IMR-90 (cell line): ENCODE measurements around the gene YAE1. TPM values are rescaled to one million over a fixed set of nuclear protein-coding genes. Genes with fewer than 3 reads are reported as not detected.

Experiments
- ATAC-seq: fragments of 200-7000 bp; cut with Tn5 transposase; 2 replicates; pipeline ENCODE4 v1.9.1; 2020; ENCODE audit warnings: low read depth, mild to moderate bottlenecking, moderate library complexity
- BruUV-seq: library from RNA; stranded (reverse); fragments of 400-500 nt; replicated peaks from 2 replicates; lab custom pipeline; 2021; lab: Mats Ljungman, UMichigan
- CTCF ChIA-PET: fragments of 300-600 bp; formaldehyde crosslinking; extraction: SDS; loops from one replicate; lab custom pipeline; 2021; ENCODE audit warnings: antibody characterized with exemption; lab: Yijun Ruan, JAX
- POLR2A ChIA-PET: fragments of 300-600 bp; sonication (Branson Sonifier 250); formaldehyde crosslinking; loops from one replicate; lab custom pipeline; 2022; ENCODE audit warnings: antibody characterized with exemption; ENCODE audit not compliant: unreplicated experiment; lab: Charles Lee
- DNase-seq: peaks from one replicate; pipeline ENCODE4 v3.0.0; 2013
- H2AFZ ChIP-seq: replicated peaks from 2 replicates; pipeline ENCODE3; 2013; ENCODE audit warnings: low read length, mild to moderate bottlenecking; ENCODE audit not compliant: poor library complexity
- H2AK5ac ChIP-seq: 2 replicates; pipeline ENCODE4 v1.6.1; 2013; ENCODE audit warnings: low read depth, low read length, inconsistent platforms
- H2AK9ac ChIP-seq: replicated peaks from 2 replicates; pipeline ENCODE3; 2013; ENCODE audit warnings: mild to moderate bottlenecking, low read depth, low read length, moderate library complexity; ENCODE audit not compliant: poor library complexity
- H2BK120ac ChIP-seq: 2 replicates; pipeline ENCODE4 v1.6.1; 2013; ENCODE audit warnings: low read depth, low read length, inconsistent platforms
- H2BK15ac ChIP-seq: 3 replicates; pipeline ENCODE4 v1.6.1; 2013; ENCODE audit warnings: low read depth, low read length, inconsistent platforms
- H2BK20ac ChIP-seq: 2 replicates; pipeline ENCODE4 v1.6.1; 2013; ENCODE audit warnings: low read depth, mild to moderate bottlenecking, inconsistent platforms, low read length, moderate library complexity
- H2BK5ac ChIP-seq: 2 replicates; pipeline ENCODE4 v1.6.1; 2013; ENCODE audit warnings: mild to moderate bottlenecking, low read depth, low read length, inconsistent platforms; ENCODE audit not compliant: poor library complexity, severe bottlenecking
- H3K14ac ChIP-seq: replicated peaks from 2 replicates; pipeline ENCODE4 v1.6.1; 2013; ENCODE audit warnings: low read depth, low read length, inconsistent platforms
- H3K18ac ChIP-seq: 2 replicates; pipeline ENCODE4 v1.6.1; 2013; ENCODE audit warnings: low read depth, low read length, control low read depth
- H3K23ac ChIP-seq: 2 replicates; pipeline ENCODE4 v1.6.1; 2013; ENCODE audit warnings: low read depth, low read length, inconsistent platforms
- H3K27ac ChIP-seq: 2 replicates; pipeline ENCODE4 v1.5.1; 2013; ENCODE audit warnings: mild to moderate bottlenecking, control low read depth, low read length; ENCODE audit not compliant: insufficient read depth
- H3K27me3 ChIP-seq: 2 replicates; pipeline ENCODE4 v1.6.1; 2013; ENCODE audit warnings: low read length; ENCODE audit not compliant: control insufficient read depth, insufficient read depth
- H3K36me3 ChIP-seq: 2 replicates; pipeline ENCODE4 v1.6.1; 2013; ENCODE audit warnings: low read length, mixed read lengths; ENCODE audit not compliant: control insufficient read depth, insufficient read depth
- H3K4ac ChIP-seq: 2 replicates; pipeline ENCODE4 v1.6.1; 2013; ENCODE audit warnings: low read depth, low read length, inconsistent platforms
- H3K4me1 ChIP-seq: 2 replicates; pipeline ENCODE4 v1.6.1; 2013; ENCODE audit warnings: low read length, mixed read lengths; ENCODE audit not compliant: control insufficient read depth, insufficient read depth
- H3K4me2 ChIP-seq: 2 replicates; pipeline ENCODE4 v1.6.1; 2013; ENCODE audit warnings: low read depth, mild to moderate bottlenecking, control low read depth, low read length, moderate library complexity
- H3K4me3 ChIP-seq: 2 replicates; pipeline ENCODE4 v1.5.1; 2013; ENCODE audit warnings: low read depth, mild to moderate bottlenecking, control low read depth, low read length, moderate library complexity; ENCODE audit not compliant: insufficient read depth
- H3K56ac ChIP-seq: 2 replicates; pipeline ENCODE4 v1.6.1; 2013; ENCODE audit warnings: low read length, inconsistent platforms; ENCODE audit not compliant: insufficient read depth; ENCODE audit errors: extremely low read depth
- H3K79me1 ChIP-seq, 2 experiments: 2 replicates each; pipeline ENCODE4 v1.6.1; 2013; ENCODE audit warnings: low read length in 2 of 2, inconsistent platforms in 1 of 2, low read depth in 1 of 2
- H3K9ac ChIP-seq: 2 replicates; pipeline ENCODE4 v1.6.1; 2013; ENCODE audit warnings: low read depth, low read length, control low read depth
- H3K9me1 ChIP-seq: 2 replicates; pipeline ENCODE4 v1.6.1; 2013; ENCODE audit warnings: low read length, inconsistent platforms; ENCODE audit not compliant: insufficient read depth
- H3K9me3 ChIP-seq: 2 replicates; pipeline ENCODE4 v1.6.1; 2013; ENCODE audit warnings: low read length; ENCODE audit not compliant: control insufficient read depth, insufficient read depth
- H4K20me1 ChIP-seq: 2 replicates; pipeline ENCODE4 v1.6.1; 2013; ENCODE audit warnings: low read length, inconsistent platforms; ENCODE audit not compliant: insufficient read depth
- H4K5ac ChIP-seq: 2 replicates; pipeline ENCODE4 v1.6.1; 2013; ENCODE audit warnings: mild to moderate bottlenecking, low read depth, low read length, control low read depth
- H4K8ac ChIP-seq, 2 experiments: 2 replicates each; pipeline ENCODE4 v1.6.1; 2013; ENCODE audit warnings: low read depth in 2 of 2, low read length in 2 of 2, control low read depth in 1 of 2, inconsistent platforms in 1 of 2
- H4K91ac ChIP-seq: 2 replicates; pipeline ENCODE4 v1.6.1; 2013; ENCODE audit warnings: low read depth, low read length, inconsistent platforms; ENCODE audit not compliant: insufficient read depth
- BHLHE40 ChIP-seq: fragments of 150-350 bp; IDR thresholded peaks from 2 replicates; pipeline ENCODE4 v1.6.1; 2016; ENCODE audit warnings: mild to moderate bottlenecking, low read depth, low read length
- CEBPB ChIP-seq: IDR thresholded peaks from 2 replicates; pipeline ENCODE4 v1.6.1; 2012; ENCODE audit warnings: low read depth, low read length, improper control_type of control experiment
- FOS ChIP-seq: fragments of 150-350 bp; IDR thresholded peaks from 2 replicates; pipeline ENCODE4 v1.6.1; 2016; ENCODE audit warnings: low read depth, low read length
- POLR2A ChIP-seq: IDR thresholded peaks from 2 replicates; pipeline ENCODE4 v1.6.1; 2012; ENCODE audit warnings: mild to moderate bottlenecking, low read depth, low read length
- RAD21 ChIP-seq: IDR thresholded peaks from 2 replicates; pipeline ENCODE4 v1.6.1; 2012; ENCODE audit warnings: low read length, improper control_type of control experiment
- RCOR1 ChIP-seq: IDR thresholded peaks from 2 replicates; pipeline ENCODE4 v1.6.1; 2012; ENCODE audit warnings: mild to moderate bottlenecking, low read length, improper control_type of control experiment; ENCODE audit not compliant: insufficient replicate concordance
- WGBS, 2 experiments: methylation state at CpG; one replicate each; pipeline versions ENCODE4 v1.1.5 to v1.1.7; 2013; ENCODE audit warnings: missing lambda C conversion rate in 2 of 2; ENCODE audit not compliant: insufficient read length in 1 of 2; ENCODE audit errors: extremely low coverage in 2 of 2; 5-methylcytosine and 5-hydroxymethylcytosine counted together
- dilution Hi-C: fragments of 300-500 bp; cut with HindIII; formaldehyde crosslinking; loops from one replicate; pipeline ENCODE4 v1.14.3; 2018; ENCODE audit warnings: low sequenced_read_pairs; ENCODE audit not compliant: unreplicated experiment
- in situ Hi-C: fragments of 300-500 bp; cut with MboI; formaldehyde crosslinking; loops from 3 replicates; pipeline ENCODE4 v1.14.3; 2019; ENCODE audit warnings: low sequenced_read_pairs, inconsistent platforms, mixed read lengths
- intact Hi-C: fragments of 100-400 bp; cut with micrococcal nuclease; formaldehyde crosslinking; loops from 2 replicates; pipeline ENCODE4 v1.10.0; 2022
- polyA plus RNA-seq, 3 experiments: library from polyadenylated mRNA; depleted of rRNA; stranded (reverse); fragments of >200 nt; gene quantifications; 2 replicates each; pipeline ENCODE4 v1.2.3, GENCODE V29; 2012; ENCODE audit warnings: low replicate concordance in 1 of 3
- total RNA-seq: library from RNA; depleted of rRNA; stranded (reverse); fragments of >200 nt; gene quantifications from 2 replicates; pipeline ENCODE4 v1.2.3, GENCODE V29; 2012

Gene YAE1
- total and polyA plus RNA-seq, 2 of the 4 experiments (the other 2 are of a cell fraction): 28.6 to 36.7 TPM

- WGBS, 2 experiments: 3 to 100% methylated on average over 1 to 8 of the region's 36 CpGs
- Histone ChIP-seq H3K4me2 (peak overlapping the region; percentile 94), H3K27me3 (no peaks in the 10 kb centered on the region), H3K56ac (peak overlapping the region; percentile 59; the same call in 1 of the 2 replicates), H3K4me1 (peaks cover 13% of the 10 kb centered on the region), H3K9me3 (no peaks in the 10 kb centered on the region), H4K20me1 (no peaks in the 10 kb centered on the region), H3K18ac (peak overlapping the region; percentile 93), H3K23ac (peak overlapping the region; percentile 92), H2AK9ac (peak overlapping the region; percentile 89), H4K8ac (peak overlapping the region; percentile 85 to 88), H3K14ac (peak overlapping the region; percentile 78), H2AK5ac (no peak overlapping the region), H2BK20ac (peak overlapping the region; percentile 96), H3K9me1 (no peaks in the 10 kb centered on the region), H4K91ac (peak overlapping the region; percentile 85), H3K36me3 (no peaks in the 10 kb centered on the region), H4K5ac (peak overlapping the region; percentile 98), H3K4me3 (peak overlapping the region; percentile 30), H3K79me1 (peaks cover 0 to 6% of the 10 kb centered on the region in 2 experiments; a peak in 1 of 4 replicates), H2BK120ac (peak overlapping the region; percentile 96), H2BK5ac (peak overlapping the region; percentile 91), H3K9ac (peak overlapping the region; percentile 76), H3K27ac (peak overlapping the region; percentile 83), H2BK15ac (peak overlapping the region; percentile 95), H3K4ac (peak overlapping the region; percentile 86), H2AFZ (peak overlapping the region; percentile 94)
- TF ChIP-seq RCOR1 (no peak), POLR2A (no peak), FOS (0 out of 2 replicates have a peak, but pooled peaks have one; percentile 35), RAD21 (no peak), CEBPB (peak; percentile 76), BHLHE40 (no peak)
- DNase-seq: peak; percentile 83
- BruUV-seq: no TSS peak
- CTCF ChIA-PET: interaction anchor here (0.8 to 1.1 kb wide), 2 partner anchors 12 to 124 kb away, joined by 3 read pairs; no protein-coding TSS in a partner anchor
- in situ Hi-C loops (no loop called here), intact Hi-C loops (no loop called here), dilution Hi-C loops (no loop called here)
- POLR2A ChIA-PET: interaction anchor here (0.6 to 0.7 kb wide), 2 partner anchors 12 to 43 kb away, joined by 3 read pairs; no protein-coding TSS in a partner anchor
- peak; percentile 73 for ATAC-seq
Measured at GRCh38 chr7:39609113-39609934, 43.1 kb downstream of the YAE1 start.
